ENCODE measurements around the gene KCMF1. TPM values are rescaled to one million over a fixed set of nuclear protein-coding genes. Genes with fewer than 3 reads are reported as not detected.
A peak's percentile ranks its signal among the peaks of the same experiment; 100 is the strongest.

Gene KCMF1
- total and polyA plus RNA-seq, 2 of the 13 experiments (the other 11 are each of a cell fraction or from before 2014, with no cell fraction given): 62.1 to 116 TPM

DNA sequence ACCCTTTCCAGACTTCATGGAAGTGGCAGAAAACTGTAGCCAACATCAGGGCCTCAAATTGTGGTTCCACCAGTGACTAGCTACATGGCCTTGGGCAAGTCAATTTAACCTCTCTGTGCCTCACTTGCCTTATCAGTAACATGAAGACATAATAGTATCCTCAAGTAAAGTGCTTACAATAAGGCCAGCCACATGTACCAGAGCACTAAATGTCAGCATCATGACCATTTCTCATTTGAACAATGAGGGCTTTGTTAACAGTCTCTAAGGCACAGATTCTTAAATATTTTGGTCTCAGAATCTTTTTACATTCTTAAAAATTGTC lies 5.8 kb upstream of the KCMF1 start:
- peak overlapping the region; percentile 69 for H3K4me2 ChIP-seq (ENCODE audit: low read depth, low read length)
- H3K4me3 ChIP-seq (replicated peaks in 1 of 3; ENCODE audit: insufficient read depth in 1 of 3, low read depth in 2 of 3, low read length in 3 of 3): no peak overlapping the region
- no peaks in the 10 kb centered on the region for H3K9me3 ChIP-seq (ENCODE audit: low read length)
- DNase-seq (ENCODE audit: low spot score) (no peak), FAIRE-seq (no peak), ATAC-seq (no peak)
- ChIA-PET CTCF (ENCODE audit: low intra/inter-chr PET ratio, low total read pairs) (no interaction called here), POLR2A (interaction anchor here (0.7 to 3.3 kb wide), 3 partner anchors 11 to 58 kb away, joined by 4 to 18 read pairs (median 6); no protein-coding TSS in a partner anchor)
- no peaks in the 10 kb centered on the region; a peak in 1 of 5 replicates for H3K27me3 ChIP-seq (ENCODE audit: control insufficient read depth in 1 of 2, insufficient read depth in 2 of 2, low read length in 2 of 2)
- no peaks in the 10 kb centered on the region for H4K20me1 ChIP-seq (ENCODE audit: insufficient read depth, low read length)
- in situ Hi-C loops (cut with HindIII; ENCODE audit: extremely low pct_ligation_motif_present, low pct_unique_long_range_greater_than_20kb) (no loop called here), intact Hi-C loops (cut with micrococcal nuclease; ENCODE audit: unreplicated experiment) (no loop called here)
- no TSS peak for BruUV-seq (replicated peaks)
- H3K4me1 ChIP-seq (ENCODE audit: insufficient read depth, low read length): peaks cover 86% of the 10 kb centered on the region
- no peak overlapping the region for H2AFZ ChIP-seq (ENCODE audit: low read length)
- H3K9ac ChIP-seq (ENCODE audit: insufficient read depth, low read depth, low read length): peak overlapping the region; percentile 21; the same call in 1 of the 2 replicates
- H3K36me3 ChIP-seq (replicated peaks in 1 of 2; ENCODE audit: control insufficient read depth in 1 of 2, insufficient read depth in 2 of 2, low read length in 2 of 2): no peaks in the 10 kb centered on the region
- TF ChIP-seq ELF3 (CRISPR knock-in tag; IDR thresholded peaks at IDR 0.05) (0 out of 2 replicates have a peak, but pooled peaks have one; percentile 5), SNRNP70 (IDR thresholded peaks at IDR 0.05; ENCODE audit: low read depth, low read length) (no peak), DPF2 (CRISPR knock-in tag; IDR thresholded peaks at IDR 0.05; ENCODE audit: borderline replicate concordance, low read depth) (no peak), TGIF2 (CRISPR knock-in tag; IDR thresholded peaks at IDR 0.05) (0 out of 2 replicates have a peak, but pooled peaks have one; percentile 24), ZSCAN20 (CRISPR knock-in tag; IDR thresholded peaks at IDR 0.05; ENCODE audit: borderline replicate concordance) (no peak), HDAC2 (CRISPR knock-in tag; IDR thresholded peaks at IDR 0.05) (0 out of 2 replicates have a peak, but pooled peaks have one; percentile 19), PHF8 (CRISPR knock-in tag; IDR thresholded peaks at IDR 0.05) (no peak), MED8 (CRISPR knock-in tag; IDR thresholded peaks at IDR 0.05; ENCODE audit: insufficient replicate concordance) (no peak), FOXJ3 (CRISPR knock-in tag; IDR thresholded peaks at IDR 0.05; ENCODE audit: borderline replicate concordance) (0 out of 2 replicates have a peak, but pooled peaks have one; percentile 24)
- TF ChIP-seq, protein P1, sequence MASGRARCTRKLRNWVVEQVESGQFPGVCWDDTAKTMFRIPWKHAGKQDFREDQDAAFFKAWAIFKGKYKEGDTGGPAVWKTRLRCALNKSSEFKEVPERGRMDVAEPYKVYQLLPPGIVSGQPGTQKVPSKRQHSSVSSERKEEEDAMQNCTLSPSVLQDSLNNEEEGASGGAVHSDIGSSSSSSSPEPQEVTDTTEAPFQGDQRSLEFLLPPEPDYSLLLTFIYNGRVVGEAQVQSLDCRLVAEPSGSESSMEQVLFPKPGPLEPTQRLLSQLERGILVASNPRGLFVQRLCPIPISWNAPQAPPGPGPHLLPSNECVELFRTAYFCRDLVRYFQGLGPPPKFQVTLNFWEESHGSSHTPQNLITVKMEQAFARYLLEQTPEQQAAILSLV (CRISPR knock-in tag; IDR thresholded peaks at IDR 0.05; ENCODE audit: borderline replicate concordance): no peak
- TF ChIP-seq, protein P2, sequence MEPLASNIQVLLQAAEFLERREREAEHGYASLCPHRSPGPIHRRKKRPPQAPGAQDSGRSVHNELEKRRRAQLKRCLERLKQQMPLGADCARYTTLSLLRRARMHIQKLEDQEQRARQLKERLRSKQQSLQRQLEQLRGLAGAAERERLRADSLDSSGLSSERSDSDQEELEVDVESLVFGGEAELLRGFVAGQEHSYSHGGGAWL (CRISPR knock-in tag; IDR thresholded peaks at IDR 0.05): no peak
- peaks cover 32% of the 10 kb centered on the region for H3K79me2 ChIP-seq (ENCODE audit: insufficient read depth, low read length)
- H3K27ac ChIP-seq (ENCODE audit: extremely low read length, insufficient read depth, low read length): peak overlapping the region; percentile 87
